MM.1S (cell line): ENCODE results near the gene RAB4B.

Experiments
- CTCF ChIP-seq: fragments of 300-600 bp; sonication (generic); IDR thresholded peaks from 2 replicates; pipeline ENCODE4 v1.5.1; 2016; ENCODE audit warnings: antibody characterized with exemption, low read length, mixed read lengths
- EZH2 ChIP-seq: fragments of 300-600 bp; sonication (generic); optimal IDR thresholded peaks from 2 replicates; pipeline ENCODE3; 2017; ENCODE audit warnings: low read depth, mild to moderate bottlenecking, antibody characterized with exemption, low read length, mixed read lengths

GRCh38 chr19:40759352-40759751 lies 18.7 kb upstream of the RAB4B start:
- TF ChIP-seq CTCF (no peak), EZH2 (no peak)
